MM.1S (cell line): ENCODE data around the gene RREB1.

Experiments
- CTCF ChIP-seq: fragments of 300-600 bp; sonication (generic); IDR thresholded peaks from 2 replicates; pipeline ENCODE4 v1.5.1; 2016; ENCODE audit warnings: antibody characterized with exemption, low read length, mixed read lengths
- EZH2 ChIP-seq: fragments of 300-600 bp; sonication (generic); optimal IDR thresholded peaks from 2 replicates; pipeline ENCODE3; 2017; ENCODE audit warnings: low read depth, mild to moderate bottlenecking, antibody characterized with exemption, low read length, mixed read lengths

DNA sequence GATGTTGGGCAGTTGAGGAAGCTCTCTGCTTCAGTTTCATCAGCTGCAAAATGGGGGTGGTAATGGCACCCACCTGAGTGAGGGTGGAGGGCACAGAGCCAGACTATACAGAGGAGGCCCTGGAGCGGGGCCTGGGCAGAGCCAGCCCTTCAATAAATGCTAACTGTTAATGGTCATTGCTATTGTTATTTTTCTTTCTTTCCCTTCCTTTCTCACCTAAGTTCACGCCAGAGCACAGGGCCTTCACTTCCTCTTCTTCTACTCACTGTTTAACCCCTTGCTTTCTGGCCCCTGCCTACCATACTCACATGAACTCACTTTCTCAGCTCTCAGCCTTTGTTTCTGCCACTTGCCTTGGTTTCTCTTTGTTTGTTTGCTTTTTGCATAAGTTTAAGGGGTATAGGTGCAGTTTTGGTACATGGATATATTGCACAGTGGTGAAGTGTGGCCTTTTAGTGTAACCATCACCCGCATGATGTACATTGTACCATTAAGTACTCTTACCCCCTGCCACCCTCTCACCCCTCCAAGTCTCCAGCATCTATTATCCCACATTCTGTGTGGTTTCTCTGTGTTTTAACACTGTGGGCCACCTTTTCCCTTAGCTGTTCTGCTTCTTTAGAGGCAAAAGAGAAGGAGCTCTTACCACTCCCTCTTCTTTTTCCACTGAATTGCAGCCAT, 7.5 kb upstream of the RREB1 start:
- no peak for TF ChIP-seq CTCF
- TF ChIP-seq EZH2 = no peak
